Adrenal gland (tissue), 12 donors: ENCODE results near the gene JAZF1. TPM values are rescaled to one million over a fixed set of nuclear protein-coding genes. Genes with fewer than 3 reads are reported as not detected.

Experiments used
- DNase-seq, 7 donors: peaks; one replicate each; pipeline ENCODE4 v3.0.0-alpha.2; 2019 to 2020
- H3K27ac ChIP-seq, 5 donors: fragments of 200-600 bp; sonication (generic) in 4 of 5; 1 replicate in 3 of 5; 2 replicates in 2 of 5; pipeline versions ENCODE4 v1.5.1 to v1.8.0; 2016 to 2020; ENCODE audit warnings: mild to moderate bottlenecking in 1 of 5
- H3K27me3 ChIP-seq: fragments of 200-600 bp; 2 replicates; pipeline ENCODE4 v1.8.0; 2021
- H3K36me3 ChIP-seq, 2 donors: fragments of 200-600 bp; replicated peaks in 1 of 2; 1 replicate in 1 of 2; 2 replicates in 1 of 2; pipeline versions ENCODE4 v1.5.1 to v1.8.0; 2018 to 2022
- H3K4me1 ChIP-seq, 2 donors: fragments of 200-600 bp; replicated peaks in 1 of 2; 1 replicate in 1 of 2; 2 replicates in 1 of 2; pipeline versions ENCODE4 v1.5.1 to v1.8.0; 2018 to 2021
- H3K4me3 ChIP-seq, 4 donors: fragments of 200-600 bp; sonication (generic) in 3 of 4; one replicate each; pipeline ENCODE4 v1.5.1; 2016 to 2018
- H3K9me3 ChIP-seq, 3 donors: fragments of 200-600 bp; sonication (generic) in 1 of 3; replicated peaks in 1 of 3; 1 replicate in 2 of 3; 2 replicates in 1 of 3; pipeline versions ENCODE4 v1.5.1 to v1.8.0; 2016 to 2021
- CTCF ChIP-seq, 6 experiments: fragments of 450-650 bp in 4 of 6; fragments of 200-600 bp in 2 of 6; sonication (generic) in 1 of 6; IDR thresholded peaks; 1 replicate in 5 of 6; 2 replicates in 1 of 6; pipeline versions ENCODE4 v1.5.1 to v1.8.0; 2016 to 2021; ENCODE audit warnings: antibody characterized with exemption in 6 of 6, mild to moderate bottlenecking in 2 of 6, moderate library complexity in 1 of 6
- POLR2A ChIP-seq, 2 donors: fragments of 450-650 bp; IDR thresholded peaks; one replicate each; pipeline ENCODE4 v1.6.1; 2017; ENCODE audit warnings: antibody characterized with exemption in 2 of 2, mild to moderate bottlenecking in 2 of 2, moderate library complexity in 1 of 2
- WGBS, 4 donors: extraction: QIAGEN DNeasy Blood & Tissue Kit in 2 of 4; methylation state at CpG; one replicate each; pipeline versions ENCODE4 v1.1.5 to v1.1.7; 2013 to 2017; 5-methylcytosine and 5-hydroxymethylcytosine counted together
- intact Hi-C, 2 donors: fragments of 100-400 bp; cut with DNase I; formaldehyde crosslinking; loops; one replicate each; pipeline versions ENCODE4 v1.14.1 to v1.15.0; 2022 to 2023
- polyA plus RNA-seq, 3 donors: library from polyadenylated mRNA; stranded (reverse); fragments of 200-250 nt in 2 of 3; fragments of 350-450 nt in 1 of 3; fragmentation: Illumina TruSeq in 1 of 3; extraction: RNeasy Lipid Tissue Mini Kit (QIAGEN cat#74804) in 1 of 3; gene quantifications; one replicate each; pipeline ENCODE4 v1.2.3, GENCODE V29; 2013 to 2014
- total RNA-seq, 9 donors: library from RNA; depleted of rRNA in 4 of 9; stranded (reverse); fragments of >200 nt in 4 of 9; fragments of 120-200 nt in 1 of 9; fragmentation: NEBNext Ultra II Directional in 1 of 9; extraction: Animal tissue kit (Norgen Biotek cat#: 25700) in 1 of 9; gene quantifications; one replicate each; pipeline versions ENCODE4 v1.1.0 to v1.2.4, GENCODE V29; 2013 to 2023
- donor health status: healthy with polysubstance abuse.
- donor health status: Bipolar disorder and iron deficiency.
- donor health status: DM: yes; HTN: yes; CAD: no.
- donor health status: DM: no; HTN: no; CAD: no.
- donor health status: DM: no; HTN: no; CAD: no.
- donor health status: DM: yes; HTN: yes; CAD: no.

JAZF1 gene
- total and polyA plus RNA-seq, 12 donors: 18.5 to 192 (median 96.3) TPM

GRCh38 chr7:27868131-27868550, 312.5 kb downstream of the JAZF1 start:
- Histone ChIP-seq H3K27me3 (no peaks in the 10 kb centered on the region), H3K4me3 (no peak overlapping the region), H3K27ac (peak overlapping the region in 1 of 5 donors; percentile 13), H3K36me3 (no peaks in the 10 kb centered on the region), H3K9me3 (no peaks in the 10 kb centered on the region), H3K4me1 (peaks cover 29 to 39% of the 10 kb centered on the region in 2 donors)
- intact Hi-C loops: no loop called here
- TF ChIP-seq CTCF (IDR thresholded peaks at IDR 0.05) (no peak), POLR2A (IDR thresholded peaks at IDR 0.05) (no peak)
- DNase-seq: peak in 1 of 7 donors; percentile 30
- 87 to 94% (median 92%) methylated on average over 11 to 15 of the region's 15 CpGs for whole genome bisulfite sequencing, 4 donors

GRCh38 chr7:27866828-27867672, 313.5 kb downstream of the JAZF1 start:
- TF ChIP-seq POLR2A (IDR thresholded peaks at IDR 0.05) (no peak), CTCF (IDR thresholded peaks at IDR 0.05) (no peak)
- no peaks in the 10 kb centered on the region for H3K9me3 ChIP-seq
- H3K27me3 ChIP-seq: no peaks in the 10 kb centered on the region
- no peaks in the 10 kb centered on the region for H3K36me3 ChIP-seq
- H3K27ac ChIP-seq: peak overlapping the region in 1 of 5 donors; percentile 13
- WGBS, 4 donors: 89 to 94% (median 91%) methylated on average over 17 of the region's 17 CpGs
- no peak overlapping the region for H3K4me3 ChIP-seq
- intact Hi-C loops: no loop called here
- no peak for DNase-seq
- H3K4me1 ChIP-seq: peaks cover 20 to 30% of the 10 kb centered on the region in 2 donors

GRCh38 chr7:27866256-27866655, 314.3 kb downstream of the JAZF1 start:
- no peak overlapping the region for H3K4me3 ChIP-seq
- no peaks in the 10 kb centered on the region for H3K27me3 ChIP-seq
- no peaks in the 10 kb centered on the region for H3K9me3 ChIP-seq
- no peak overlapping the region for H3K27ac ChIP-seq
- H3K4me1 ChIP-seq: peaks cover 12 to 23% of the 10 kb centered on the region in 2 donors
- intact Hi-C loops: no loop called here
- 44 to 78% (median 58%) methylated on average over 2 of the region's 2 CpGs for WGBS, 4 donors
- no peaks in the 10 kb centered on the region for H3K36me3 ChIP-seq
- no peak for DNase-seq
- TF ChIP-seq CTCF (IDR thresholded peaks at IDR 0.05) (no peak), POLR2A (IDR thresholded peaks at IDR 0.05) (no peak)

- DNase-seq: peak; percentile 82 to 95 (median 94)
- 40 to 81% (median 41%) methylated on average over 7 to 11 of the region's 11 CpGs for whole genome bisulfite sequencing, 4 donors
- no peaks in the 10 kb centered on the region for H3K36me3 ChIP-seq
- TF ChIP-seq CTCF (IDR thresholded peaks at IDR 0.05) (no peak), POLR2A (IDR thresholded peaks at IDR 0.05) (peak in 1 of 2 donors; percentile 89)
- H3K27ac ChIP-seq: peak overlapping the region; percentile 24 to 91 (median 81)
- H3K4me1 ChIP-seq: peaks cover 4 to 14% of the 10 kb centered on the region in 2 donors
- H3K4me3 ChIP-seq: peak overlapping the region in 2 of 4 donors; percentile 11 to 49
- no peaks in the 10 kb centered on the region for H3K27me3 ChIP-seq
- H3K9me3 ChIP-seq: no peaks in the 10 kb centered on the region
- intact Hi-C loops: no loop called here
These were observed 316.7 kb downstream of the JAZF1 start for GRCh38 chr7:27863880-27864279.
